Measurements from ENCODE around the gene MYO7A.

- TF ChIP-seq, protein P1, sequence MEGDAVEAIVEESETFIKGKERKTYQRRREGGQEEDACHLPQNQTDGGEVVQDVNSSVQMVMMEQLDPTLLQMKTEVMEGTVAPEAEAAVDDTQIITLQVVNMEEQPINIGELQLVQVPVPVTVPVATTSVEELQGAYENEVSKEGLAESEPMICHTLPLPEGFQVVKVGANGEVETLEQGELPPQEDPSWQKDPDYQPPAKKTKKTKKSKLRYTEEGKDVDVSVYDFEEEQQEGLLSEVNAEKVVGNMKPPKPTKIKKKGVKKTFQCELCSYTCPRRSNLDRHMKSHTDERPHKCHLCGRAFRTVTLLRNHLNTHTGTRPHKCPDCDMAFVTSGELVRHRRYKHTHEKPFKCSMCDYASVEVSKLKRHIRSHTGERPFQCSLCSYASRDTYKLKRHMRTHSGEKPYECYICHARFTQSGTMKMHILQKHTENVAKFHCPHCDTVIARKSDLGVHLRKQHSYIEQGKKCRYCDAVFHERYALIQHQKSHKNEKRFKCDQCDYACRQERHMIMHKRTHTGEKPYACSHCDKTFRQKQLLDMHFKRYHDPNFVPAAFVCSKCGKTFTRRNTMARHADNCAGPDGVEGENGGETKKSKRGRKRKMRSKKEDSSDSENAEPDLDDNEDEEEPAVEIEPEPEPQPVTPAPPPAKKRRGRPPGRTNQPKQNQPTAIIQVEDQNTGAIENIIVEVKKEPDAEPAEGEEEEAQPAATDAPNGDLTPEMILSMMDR (IDR thresholded peaks at IDR 0.05): no peak
- no peak for TF ChIP-seq POLR2A (IDR thresholded peaks at IDR 0.05; ENCODE audit: low read depth)
Measured at GRCh38 chr11:77252555-77253270, 124.7 kb downstream of the MYO7A start.
